A172 (cell line): Measurements from ENCODE around the gene EPB41L4B. TPM values are rescaled to one million over a fixed set of nuclear protein-coding genes. Genes with fewer than 3 reads are reported as not detected.
"Not testable (repeated sequence)": the region's sequence is repeated elsewhere in the genome, so short reads cannot be mapped to it uniquely, and the experiment has no call there.

Source experiments
- DNase-seq: peaks from one replicate; pipeline ENCODE4 v3.0.0-alpha.2; 2015; ENCODE audit warnings: low spot score
- total RNA-seq: library from RNA; depleted of rRNA; stranded (reverse); fragments of >200 nt; shearing (Covaris generic); gene quantifications from 2 replicates; pipeline ENCODE4 v1.2.3, GENCODE V29; 2014; rRNA removed

EPB41L4B gene
- total RNA-seq = 0.93 and 1.7 TPM in 2 replicates

- peak; percentile 74 for DNase-seq
These were observed at the start of gene EPB41L4B for GRCh38 chr9:109320742-109321448. EPB41L4B (minus strand) TSS chr9:109321059; CDS start chr9:109320446, 613 bp downstream.

GRCh38 chr9:109369285-109369684 is 48.4 kb upstream of the EPB41L4B start:
- DNase-seq = no peak

- DNase-seq = no peak
These were observed 39.9 kb upstream of the EPB41L4B start for GRCh38 chr9:109360771-109361170.

GRCh38 chr9:109358968-109359603 is 38.2 kb upstream of the EPB41L4B start:
- not testable (repeated sequence) for DNase-seq

- DNase-seq = no peak
These were observed 34.9 kb upstream of the EPB41L4B start for GRCh38 chr9:109355564-109356297.

- no peak for DNase-seq
These were observed 33.3 kb upstream of the EPB41L4B start for GRCh38 chr9:109354190-109354589.

GRCh38 chr9:109351032-109351431 is 30.2 kb upstream of the EPB41L4B start:
- DNase-seq = no peak

- peak; percentile 87 for DNase-seq
These were observed 28.6 kb upstream of the EPB41L4B start for GRCh38 chr9:109349421-109349846.

- DNase-seq = no peak
These were observed 26.0 kb upstream of the EPB41L4B start for GRCh38 chr9:109346904-109347303.

- DNase-seq = no peak
These were observed 24.0 kb upstream of the EPB41L4B start for GRCh38 chr9:109344866-109345265.

GRCh38 chr9:109342878-109343277 is 22.0 kb upstream of the EPB41L4B start:
- no peak for DNase-seq

GRCh38 chr9:109341561-109341960 is 20.7 kb upstream of the EPB41L4B start:
- DNase-seq = no peak

- DNase-seq = not testable (repeated sequence)
These were observed 20.1 kb upstream of the EPB41L4B start for GRCh38 chr9:109340979-109341378.

- DNase-seq = no peak
These were observed 15.6 kb upstream of the EPB41L4B start for GRCh38 chr9:109336409-109336808.

- no peak for DNase-seq
These were observed 15.1 kb upstream of the EPB41L4B start for GRCh38 chr9:109335929-109336328.

GRCh38 chr9:109335121-109335520 is 14.3 kb upstream of the EPB41L4B start:
- no peak for DNase-seq

GRCh38 chr9:109331353-109331752 is 10.5 kb upstream of the EPB41L4B start:
- DNase-seq = no peak

GRCh38 chr9:109329638-109330258 is 8.9 kb upstream of the EPB41L4B start:
- DNase-seq = no peak

- DNase-seq = peak; percentile 79
These were observed 8.2 kb upstream of the EPB41L4B start for GRCh38 chr9:109328978-109329637.

GRCh38 chr9:109325089-109325488 is 4.2 kb upstream of the EPB41L4B start:
- DNase-seq = no peak

- DNase-seq = no peak
These were observed 2.9 kb upstream of the EPB41L4B start for GRCh38 chr9:109323771-109324170.

- no peak for DNase-seq
These were observed 868 bp upstream of the EPB41L4B start for GRCh38 chr9:109321727-109322126.
